Peyer's patch (tissue), 4 donors: Measurements from ENCODE around the gene S1PR1.

Experiments
- POLR2A ChIP-seq, 2 donors: fragments of 450-650 bp; IDR thresholded peaks; one replicate each; pipeline ENCODE4 v1.5.1; 2017; ENCODE audit warnings: antibody characterized with exemption in 2 of 2, mild to moderate bottlenecking in 2 of 2, moderate library complexity in 2 of 2
- TF ChIP-seq, protein P1 (sequence below), 6 experiments: fragments of 450-650 bp in 4 of 6; fragments of 200-600 bp in 2 of 6; sonication (generic) in 1 of 6; IDR thresholded peaks; one replicate each; pipeline ENCODE4 v1.5.1; 2017 to 2019; ENCODE audit warnings: antibody characterized with exemption in 6 of 6, mild to moderate bottlenecking in 3 of 6, moderate library complexity in 1 of 6

DNA sequence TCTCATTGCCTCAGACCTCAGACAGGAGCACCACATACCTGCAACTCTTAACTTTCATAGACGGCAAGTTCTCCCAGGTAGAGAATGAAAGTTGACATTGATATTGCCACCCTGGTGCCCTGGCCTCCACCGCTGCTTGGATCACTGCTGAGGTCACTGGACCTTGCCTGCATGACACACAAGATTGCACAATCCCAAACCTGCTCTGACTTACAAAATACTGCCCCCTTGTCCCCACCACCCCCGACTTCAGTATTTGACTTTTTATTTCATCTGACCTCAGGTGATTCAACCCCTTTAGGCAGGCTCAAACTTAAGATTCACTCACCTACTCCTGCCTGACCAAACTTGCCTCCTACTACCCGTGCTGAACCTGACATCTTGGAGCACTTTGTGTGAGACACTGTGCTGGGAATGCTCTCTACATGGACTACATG lies 43.1 kb upstream of the S1PR1 start:
- TF ChIP-seq, protein P1, sequence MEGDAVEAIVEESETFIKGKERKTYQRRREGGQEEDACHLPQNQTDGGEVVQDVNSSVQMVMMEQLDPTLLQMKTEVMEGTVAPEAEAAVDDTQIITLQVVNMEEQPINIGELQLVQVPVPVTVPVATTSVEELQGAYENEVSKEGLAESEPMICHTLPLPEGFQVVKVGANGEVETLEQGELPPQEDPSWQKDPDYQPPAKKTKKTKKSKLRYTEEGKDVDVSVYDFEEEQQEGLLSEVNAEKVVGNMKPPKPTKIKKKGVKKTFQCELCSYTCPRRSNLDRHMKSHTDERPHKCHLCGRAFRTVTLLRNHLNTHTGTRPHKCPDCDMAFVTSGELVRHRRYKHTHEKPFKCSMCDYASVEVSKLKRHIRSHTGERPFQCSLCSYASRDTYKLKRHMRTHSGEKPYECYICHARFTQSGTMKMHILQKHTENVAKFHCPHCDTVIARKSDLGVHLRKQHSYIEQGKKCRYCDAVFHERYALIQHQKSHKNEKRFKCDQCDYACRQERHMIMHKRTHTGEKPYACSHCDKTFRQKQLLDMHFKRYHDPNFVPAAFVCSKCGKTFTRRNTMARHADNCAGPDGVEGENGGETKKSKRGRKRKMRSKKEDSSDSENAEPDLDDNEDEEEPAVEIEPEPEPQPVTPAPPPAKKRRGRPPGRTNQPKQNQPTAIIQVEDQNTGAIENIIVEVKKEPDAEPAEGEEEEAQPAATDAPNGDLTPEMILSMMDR (IDR thresholded peaks at IDR 0.05), result no peak
- TF ChIP-seq POLR2A (IDR thresholded peaks at IDR 0.05), result no peak
